GM19099 (cell line): ENCODE results near the gene TSPAN18.

Experiments
- POLR2A ChIP-seq: IDR thresholded peaks from 3 replicates; pipeline ENCODE4 v1.6.1; 2011; ENCODE audit warnings: low read depth; ENCODE audit not compliant: insufficient read length; ENCODE audit errors: extremely low read depth

The TSPAN18 gene

DNA sequence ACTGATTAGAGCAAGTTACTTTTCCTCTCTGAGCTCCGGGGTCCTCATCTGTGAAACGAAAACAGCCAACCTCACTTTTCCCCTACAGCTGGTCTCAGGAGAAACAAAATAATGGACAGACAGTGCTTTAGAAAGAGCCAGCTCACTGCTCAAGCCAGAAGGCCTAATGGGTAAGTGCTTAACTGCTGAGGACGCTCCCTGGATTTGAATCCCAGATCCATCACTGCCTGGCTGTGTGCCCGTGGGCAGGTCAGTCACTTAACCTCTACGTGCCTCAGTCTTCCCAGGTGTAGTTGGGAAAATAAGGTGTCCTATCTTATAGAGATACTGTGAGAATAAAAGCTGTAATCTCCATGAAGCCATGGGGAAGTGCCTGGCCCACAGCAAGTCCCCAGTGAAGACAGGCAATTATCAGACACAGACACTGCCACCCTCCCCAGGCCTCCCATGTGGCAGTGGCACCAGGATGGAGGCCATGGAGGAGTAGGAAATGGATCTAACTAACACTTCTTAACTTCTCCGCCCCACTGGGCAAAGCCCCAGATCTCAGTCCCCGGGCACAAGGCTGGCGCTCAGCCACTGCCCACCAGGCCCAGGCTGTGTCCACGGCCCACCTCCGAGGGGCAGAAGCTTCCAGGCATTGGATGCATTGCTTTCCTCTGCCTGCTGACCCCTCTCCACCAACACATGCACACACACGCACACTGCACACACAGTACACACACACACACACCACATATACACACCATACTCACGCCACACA is 214.7 kb downstream of the TSPAN18 start:
- TF ChIP-seq POLR2A = no peak

DNA sequence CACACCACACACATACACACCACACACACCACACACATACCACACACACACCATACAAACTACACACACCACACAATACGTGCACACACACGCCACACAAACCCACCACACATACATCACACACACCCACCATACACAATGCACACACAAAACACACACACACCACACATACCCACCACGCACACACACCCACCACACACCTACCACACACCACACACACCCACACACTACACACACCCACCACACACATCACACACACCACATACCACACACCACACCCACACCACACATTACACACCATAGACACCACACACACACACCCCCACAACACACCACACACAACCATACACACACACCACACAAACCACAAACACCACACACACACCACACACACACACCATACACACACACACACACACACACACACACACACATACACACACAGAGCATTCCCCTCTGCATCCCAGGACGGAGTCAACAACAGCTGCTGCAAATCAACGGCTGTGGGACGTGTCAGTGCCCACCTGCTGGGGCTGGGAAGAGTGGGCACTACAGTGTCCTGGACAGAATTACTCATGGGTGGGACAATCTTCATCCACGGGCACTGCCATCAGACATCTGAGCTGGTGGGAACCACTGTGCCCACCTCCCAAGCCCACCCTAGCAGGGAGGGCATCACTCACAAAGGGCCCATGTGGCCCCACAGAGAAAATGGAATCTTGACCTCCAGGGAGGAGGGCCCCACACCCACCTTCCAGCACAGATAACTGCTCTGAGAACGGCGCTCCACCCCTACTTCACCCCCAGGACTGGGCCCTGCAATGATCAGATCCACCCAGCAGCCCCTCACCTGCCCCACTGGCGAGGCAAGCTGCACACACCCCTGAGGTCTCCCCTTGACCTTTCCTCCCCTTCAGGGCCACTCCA is 215.5 kb downstream of the TSPAN18 start:
- no peak for TF ChIP-seq POLR2A

DNA sequence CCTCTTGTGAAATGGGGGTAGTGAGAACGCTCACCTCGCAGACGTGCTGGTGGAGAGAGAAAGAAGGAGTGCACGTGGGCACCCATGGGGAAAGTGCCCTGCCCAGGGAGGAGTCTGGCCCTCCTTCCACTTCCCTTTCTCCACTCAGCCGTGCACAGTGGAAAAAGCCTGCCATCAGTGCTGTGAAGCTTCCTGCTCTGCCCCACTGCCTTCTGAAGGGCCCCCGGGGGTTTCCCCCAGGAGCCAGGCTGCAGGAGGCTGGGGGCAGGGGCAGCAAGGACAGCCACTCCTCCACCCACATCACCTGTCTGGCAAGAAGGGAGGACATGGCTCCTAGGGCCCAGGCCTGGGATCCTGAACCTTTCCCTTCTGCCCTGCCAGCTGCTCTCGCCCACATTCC is 216.4 kb downstream of the TSPAN18 start:
- TF ChIP-seq POLR2A = no peak

DNA sequence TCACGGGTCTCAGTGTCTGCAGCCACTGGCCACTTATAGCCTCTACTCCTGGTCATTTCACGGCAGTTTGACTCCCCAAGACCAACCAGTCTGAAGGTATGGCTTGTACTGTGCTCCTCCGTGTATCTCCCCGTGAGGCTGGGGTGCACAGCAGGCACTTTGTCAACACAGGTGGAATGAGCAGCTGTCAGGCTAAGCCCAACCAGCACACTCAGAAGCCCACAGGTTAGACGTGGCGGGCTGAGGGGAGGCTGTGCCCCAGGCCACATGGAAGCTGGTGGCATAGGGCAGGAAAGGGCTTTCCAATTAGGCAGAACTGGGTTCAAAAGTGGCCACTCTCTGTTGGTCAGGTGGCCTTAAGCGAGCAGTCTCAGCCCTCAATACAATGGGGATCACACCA is 216.9 kb downstream of the TSPAN18 start:
- TF ChIP-seq POLR2A = no peak

DNA sequence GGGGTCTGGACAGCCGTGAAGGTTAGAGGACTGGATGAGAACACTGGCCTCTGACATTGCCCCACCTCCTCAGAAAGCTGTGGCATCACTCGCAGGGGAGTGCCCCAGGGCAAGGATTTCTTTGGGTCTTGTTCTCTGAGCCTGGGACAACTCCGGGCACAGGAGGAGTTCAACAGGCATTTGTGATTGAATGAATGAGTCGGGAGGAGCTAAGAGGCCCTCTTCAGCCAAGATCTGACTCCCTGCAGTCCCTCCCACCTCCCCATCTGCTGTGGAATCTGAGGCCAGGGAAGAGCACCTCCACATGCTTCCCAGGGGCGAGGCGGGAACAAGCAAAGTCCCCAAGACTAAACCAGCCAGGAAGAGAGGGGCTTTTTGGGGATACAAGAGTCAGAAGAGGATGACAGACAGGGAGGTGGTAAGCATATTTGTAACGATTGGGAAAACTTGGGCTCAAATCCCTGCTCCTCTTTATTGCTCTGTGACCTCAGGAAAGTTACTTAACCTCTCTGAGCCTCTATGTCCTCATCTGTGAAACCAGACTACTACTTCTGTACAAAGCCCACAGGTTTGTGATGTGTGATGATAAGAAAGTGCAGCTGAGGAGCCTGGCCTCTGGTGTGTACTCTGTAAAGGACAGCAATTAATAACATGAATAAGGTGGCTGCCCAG is 217.6 kb downstream of the TSPAN18 start:
- no peak for TF ChIP-seq POLR2A

DNA sequence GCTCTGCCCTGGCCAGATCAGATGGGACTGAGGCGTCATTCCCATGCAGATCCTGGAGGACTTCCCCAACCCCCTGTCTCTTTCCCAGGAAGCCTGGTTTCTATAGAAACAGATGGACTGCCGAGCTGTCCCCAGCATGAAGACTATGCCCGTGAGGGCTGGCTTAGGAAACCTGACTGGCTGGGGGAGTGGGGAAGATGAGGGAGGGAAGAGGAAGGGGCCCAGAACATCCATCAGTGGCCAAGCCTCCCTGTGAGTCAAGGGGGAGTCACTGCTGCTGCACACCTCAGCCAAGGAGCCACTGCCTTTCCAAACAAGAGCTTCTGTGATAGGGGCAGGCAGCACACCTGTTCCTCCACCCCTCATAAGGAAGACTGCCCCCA is 218.1 kb downstream of the TSPAN18 start:
- no peak for TF ChIP-seq POLR2A

DNA sequence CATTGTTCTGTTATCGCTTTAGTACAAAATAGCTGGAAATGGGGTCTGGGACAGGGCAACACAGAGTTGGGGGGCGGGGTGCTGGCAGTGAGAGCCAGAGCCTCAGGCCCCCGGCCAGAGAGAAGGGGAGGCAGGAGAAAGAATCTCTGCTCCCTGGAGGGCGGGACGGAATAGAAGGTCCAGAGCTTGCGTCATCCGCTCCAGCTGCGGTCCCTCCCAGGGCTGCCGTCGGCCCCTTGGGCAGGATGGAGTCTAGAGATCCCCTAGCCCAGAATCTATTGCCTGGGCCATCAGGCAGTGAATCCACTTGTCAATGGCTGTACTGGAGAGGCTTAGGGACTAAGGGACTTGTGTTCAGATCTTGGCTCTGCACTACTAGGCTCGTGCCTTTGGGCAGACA is 218.9 kb downstream of the TSPAN18 start:
- no peak for TF ChIP-seq POLR2A

DNA sequence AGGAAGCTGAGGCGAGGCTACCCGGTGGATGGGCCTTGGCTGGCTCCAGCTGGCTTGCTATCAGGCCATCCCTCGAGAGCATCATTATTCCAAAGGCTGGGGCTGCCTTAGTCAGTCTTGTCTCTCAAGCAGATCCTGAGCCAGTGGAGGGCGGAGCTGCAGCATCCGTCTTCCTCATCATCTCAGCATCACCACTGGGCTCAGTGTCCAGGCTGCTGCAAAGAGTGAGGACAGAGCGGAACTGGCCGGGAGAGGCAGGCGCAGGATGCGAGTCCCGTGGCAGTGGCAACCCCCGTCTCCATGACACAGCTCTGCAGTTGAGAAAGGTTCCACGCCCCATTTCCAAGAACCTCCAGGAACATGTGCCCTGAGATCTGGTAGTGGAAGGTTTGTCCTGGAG is 219.5 kb downstream of the TSPAN18 start:
- no peak for TF ChIP-seq POLR2A

DNA sequence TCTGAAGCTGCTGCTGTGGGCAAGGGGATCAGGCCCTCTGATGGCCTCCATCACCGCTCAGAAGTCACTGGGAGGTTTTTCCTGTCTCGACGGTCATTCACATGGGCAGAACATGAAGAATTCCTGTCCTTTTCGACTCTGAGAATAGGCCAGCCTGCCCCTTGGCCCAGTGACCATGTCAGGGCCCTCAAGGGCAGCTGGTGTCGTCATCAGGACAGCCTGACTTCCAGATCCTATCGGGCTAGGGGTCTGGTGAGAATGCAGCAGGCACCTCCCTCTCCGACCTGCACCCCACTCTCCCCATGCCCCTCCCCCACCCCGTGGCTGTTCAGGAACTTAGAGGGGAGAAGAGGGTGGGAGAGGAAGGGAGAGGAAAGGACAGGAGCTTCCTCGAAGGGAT is 220.4 kb downstream of the TSPAN18 start:
- no peak for TF ChIP-seq POLR2A

DNA sequence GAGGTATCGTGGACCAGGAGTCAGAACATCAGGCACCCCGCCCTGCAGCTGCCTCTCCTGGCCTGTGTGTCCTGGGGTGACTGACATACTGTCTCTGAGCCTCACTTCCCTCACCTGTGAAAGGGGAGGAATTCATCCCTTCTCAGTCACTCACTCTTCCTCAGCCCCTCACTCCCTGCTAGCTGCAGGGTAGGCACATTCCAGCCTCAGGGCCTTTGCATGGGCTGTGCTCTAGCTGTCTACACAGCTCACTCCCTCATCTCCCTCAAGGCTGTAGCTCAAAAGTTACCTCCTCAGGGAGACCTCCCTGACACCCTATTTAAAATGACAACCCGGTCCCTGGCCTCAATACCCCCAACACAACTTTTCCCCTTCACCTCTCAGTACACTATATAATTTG is 221.4 kb downstream of the TSPAN18 start:
- no peak for TF ChIP-seq POLR2A

DNA sequence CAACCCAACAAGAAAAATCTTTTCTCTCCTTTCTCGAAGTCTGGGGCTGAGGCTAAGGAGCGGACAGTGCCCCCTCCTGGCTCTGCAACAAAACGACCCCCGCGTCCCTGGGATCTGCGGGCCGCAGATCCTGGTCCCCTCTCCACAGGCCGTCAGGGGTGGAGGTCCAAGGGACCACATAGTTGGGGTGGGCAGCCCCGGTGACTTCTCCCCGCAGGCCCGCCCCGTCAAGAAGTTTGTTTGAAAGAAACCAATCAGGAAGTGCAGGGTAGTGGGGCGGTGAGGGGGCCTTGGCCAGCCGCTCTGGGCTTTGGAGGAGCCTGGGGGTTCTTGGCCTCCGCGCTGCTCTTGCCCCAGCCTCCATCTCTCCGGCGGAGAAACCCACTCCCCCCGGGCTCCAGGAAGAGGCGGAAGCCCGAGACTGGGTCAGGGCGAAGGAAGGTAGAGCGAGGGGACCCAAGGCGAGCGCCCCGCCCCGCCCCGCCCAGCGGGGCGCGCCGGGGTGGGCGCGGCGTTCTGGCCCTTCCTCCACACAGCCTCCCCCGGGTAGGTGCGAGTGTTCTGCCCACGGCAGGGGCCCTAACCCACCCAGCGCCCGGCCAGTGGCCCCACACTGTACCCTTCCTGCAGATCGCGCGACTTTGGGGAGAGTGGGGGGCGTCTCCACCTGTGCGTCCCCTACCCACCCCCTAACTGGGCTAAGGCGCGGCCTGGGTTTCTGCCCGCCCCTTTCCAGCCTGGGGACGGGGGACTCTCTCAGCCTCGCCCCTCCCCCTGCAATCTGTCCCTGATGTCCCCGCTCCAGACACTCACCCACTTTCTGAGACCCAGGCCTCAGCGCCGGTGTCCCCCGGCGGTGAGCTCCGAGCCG is 222.6 kb downstream of the TSPAN18 start:
- TF ChIP-seq POLR2A = no peak

DNA sequence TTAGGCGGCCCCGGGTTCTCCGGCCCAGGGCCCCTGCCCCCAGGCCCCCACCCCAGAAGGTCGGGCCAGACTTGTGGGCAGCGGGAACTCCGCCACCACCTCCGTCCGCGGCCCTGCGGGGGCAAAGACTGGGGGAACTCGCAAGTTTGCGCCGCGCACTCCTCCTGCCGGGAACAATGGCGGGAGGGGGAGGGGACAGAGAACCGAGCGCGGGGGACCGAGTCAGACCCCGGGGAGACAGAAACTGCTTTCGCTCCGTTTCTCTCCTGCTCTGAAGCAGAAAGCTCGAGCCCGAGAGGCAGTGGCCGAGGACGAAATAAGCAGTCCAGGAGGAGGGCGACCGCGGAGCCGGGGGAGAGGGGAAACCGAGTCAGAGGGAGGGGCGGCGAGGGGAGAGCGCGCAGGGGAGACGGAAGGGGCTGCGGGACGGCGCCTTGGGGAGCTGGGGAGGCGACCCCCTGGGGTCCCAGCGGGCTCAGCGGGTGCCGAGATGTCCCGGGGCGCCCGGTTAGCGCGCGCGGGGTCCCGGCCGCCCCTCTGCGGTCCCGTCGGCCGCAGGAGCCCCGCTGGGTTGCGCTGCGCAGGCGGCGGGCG is 223.4 kb downstream of the TSPAN18 start:
- TF ChIP-seq POLR2A = no peak

DNA sequence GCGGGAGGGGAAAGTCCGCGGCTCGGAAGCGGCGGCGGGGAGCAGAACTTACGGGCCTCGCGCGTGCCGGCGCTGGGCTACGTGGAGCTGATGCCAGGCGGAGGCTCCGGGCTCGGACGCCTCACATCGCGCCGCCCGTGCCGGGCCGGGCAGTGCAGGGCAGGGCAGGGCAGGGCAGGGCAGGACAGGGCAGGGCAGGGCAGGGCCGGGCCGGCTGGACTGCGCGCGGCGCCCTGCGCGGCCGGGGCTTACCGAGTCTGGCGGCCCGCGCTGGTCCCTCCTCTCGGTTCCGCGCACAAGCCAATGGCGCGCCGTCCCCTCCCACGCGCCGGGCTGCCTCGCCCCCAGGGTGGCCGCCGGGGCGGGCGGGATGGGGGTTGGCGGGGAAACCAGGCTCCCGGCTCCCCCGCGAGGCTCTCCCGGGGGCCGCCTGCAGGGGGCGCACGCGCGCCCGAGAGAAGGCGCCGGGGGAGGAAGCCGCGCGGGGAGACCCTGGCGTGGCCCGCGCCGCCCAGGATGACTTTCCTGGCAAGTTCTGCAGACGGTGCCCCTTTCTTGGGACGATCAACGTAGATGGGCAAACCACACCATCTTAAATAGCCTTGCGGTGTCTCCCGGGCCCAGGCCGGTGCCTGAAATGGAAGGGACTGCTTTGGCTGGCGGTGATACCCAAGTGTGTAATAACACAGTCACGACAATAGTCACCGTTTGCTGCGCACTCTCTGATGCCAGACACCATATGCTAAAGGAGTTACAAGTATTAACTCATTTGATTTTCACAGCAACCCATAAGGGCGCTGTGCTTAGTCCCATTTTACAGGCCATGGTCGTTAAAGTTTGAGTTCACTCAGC is 224.1 kb downstream of the TSPAN18 start, which contains the start of gene TP53I11:
Gene TP53I11 (minus strand): TSS at position 259 of the 852 bp plus-strand sequence. CDS start 12,548 bp downstream, outside the sequence.
- no peak for TF ChIP-seq POLR2A
